ENCODE measurements around the gene SAMD1.
"Not testable (repeated sequence)": the region's sequence is repeated elsewhere in the genome, so short reads cannot be mapped to it uniquely, and the experiment has no call there.

Gene SAMD1

GRCh38 chr19:14042659-14043608 lies 47.6 kb downstream of the SAMD1 start:
- peak overlapping the region; percentile 22; the same call in 1 of the 2 replicates for H3K27ac ChIP-seq (replicated peaks)
- not testable (repeated sequence) for H3K4me3 ChIP-seq (replicated peaks; ENCODE audit: insufficient read depth, low read length); H3K27me3 ChIP-seq (ENCODE audit: insufficient read depth, poor library complexity, severe bottlenecking)
- peak; percentile 33 for TF ChIP-seq CTCF (IDR thresholded peaks at IDR 0.05; ENCODE audit: insufficient read depth, low read length)
- peak in 1 of 2 experiments; percentile 45 for DNase-seq (ENCODE audit: low read depth in 1 of 2, low spot score in 1 of 2)

GRCh38 chr19:14039181-14039580 lies 51.4 kb downstream of the SAMD1 start:
- Histone ChIP-seq H3K4me3 (replicated peaks; ENCODE audit: insufficient read depth, low read length) (no peak overlapping the region), H3K27ac (replicated peaks) (no peak overlapping the region), H3K27me3 (ENCODE audit: insufficient read depth, poor library complexity, severe bottlenecking) (no peaks in the 10 kb centered on the region)
- TF ChIP-seq CTCF (IDR thresholded peaks at IDR 0.05; ENCODE audit: insufficient read depth, low read length) = no peak
- no peak for TF ChIP-seq REST (IDR thresholded peaks at IDR 0.05; ENCODE audit: insufficient replicate concordance, low read depth)
- TF ChIP-seq GABPA (IDR thresholded peaks at IDR 0.05; ENCODE audit: low read depth) = no peak
- no peak for DNase-seq (ENCODE audit: low read depth in 1 of 2, low spot score in 1 of 2)

Data from HL-60 (cell line).